Esophagus muscularis mucosa (tissue), 3 donors: Measurements from ENCODE around the gene ABHD17A.

Experiments
- POLR2AphosphoS5 ChIP-seq, 2 donors: sonication (generic); formaldehyde crosslinking; IDR thresholded peaks; one replicate each; pipeline ENCODE4 v1.6.1; 2017; ENCODE audit warnings: antibody characterized with exemption in 2 of 2
- TF ChIP-seq, protein P1 (sequence below), 3 experiments: fragments of 200-600 bp in 2 of 3; fragments of 450-650 bp in 1 of 3; sonication (generic) in 2 of 3; IDR thresholded peaks; one replicate each; pipeline ENCODE4 v1.5.1; 2017 to 2019; ENCODE audit warnings: antibody characterized with exemption in 3 of 3, mild to moderate bottlenecking in 2 of 3, moderate library complexity in 1 of 3

DNA sequence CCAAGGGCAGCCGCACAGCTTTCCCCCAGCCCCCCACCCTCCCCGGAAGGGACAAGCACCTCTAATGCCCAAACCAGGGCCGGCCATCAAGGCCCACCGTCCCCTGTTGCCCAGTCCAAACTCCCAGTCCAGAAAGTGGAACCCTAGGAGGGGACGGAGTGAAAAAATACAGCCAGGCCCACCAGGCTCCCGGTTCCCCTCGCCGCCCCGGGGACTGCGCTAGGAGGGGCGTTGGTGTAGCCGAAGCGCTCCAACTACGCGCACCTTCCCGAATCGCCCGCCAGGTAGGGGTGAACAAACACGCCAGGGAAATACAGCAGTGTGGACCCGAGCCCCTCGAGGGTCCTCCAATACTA lies 23.2 kb downstream of the ABHD17A start:
- TF ChIP-seq, protein P1, sequence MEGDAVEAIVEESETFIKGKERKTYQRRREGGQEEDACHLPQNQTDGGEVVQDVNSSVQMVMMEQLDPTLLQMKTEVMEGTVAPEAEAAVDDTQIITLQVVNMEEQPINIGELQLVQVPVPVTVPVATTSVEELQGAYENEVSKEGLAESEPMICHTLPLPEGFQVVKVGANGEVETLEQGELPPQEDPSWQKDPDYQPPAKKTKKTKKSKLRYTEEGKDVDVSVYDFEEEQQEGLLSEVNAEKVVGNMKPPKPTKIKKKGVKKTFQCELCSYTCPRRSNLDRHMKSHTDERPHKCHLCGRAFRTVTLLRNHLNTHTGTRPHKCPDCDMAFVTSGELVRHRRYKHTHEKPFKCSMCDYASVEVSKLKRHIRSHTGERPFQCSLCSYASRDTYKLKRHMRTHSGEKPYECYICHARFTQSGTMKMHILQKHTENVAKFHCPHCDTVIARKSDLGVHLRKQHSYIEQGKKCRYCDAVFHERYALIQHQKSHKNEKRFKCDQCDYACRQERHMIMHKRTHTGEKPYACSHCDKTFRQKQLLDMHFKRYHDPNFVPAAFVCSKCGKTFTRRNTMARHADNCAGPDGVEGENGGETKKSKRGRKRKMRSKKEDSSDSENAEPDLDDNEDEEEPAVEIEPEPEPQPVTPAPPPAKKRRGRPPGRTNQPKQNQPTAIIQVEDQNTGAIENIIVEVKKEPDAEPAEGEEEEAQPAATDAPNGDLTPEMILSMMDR (IDR thresholded peaks at IDR 0.05) = no peak
- no peak for TF ChIP-seq POLR2AphosphoS5 (IDR thresholded peaks at IDR 0.05)
